H1 (cell line): Measurements from ENCODE around the gene CDCA4. TPM values are rescaled to one million over a fixed set of nuclear protein-coding genes. Genes with fewer than 3 reads are reported as not detected.

Experiments used
- CTBP2 ChIP-seq: IDR thresholded peaks from 2 replicates; pipeline ENCODE4 v1.7.0; 2011; ENCODE audit warnings: borderline replicate concordance, mild to moderate bottlenecking, moderate library complexity, mixed read lengths, low read length; ENCODE audit not compliant: insufficient read depth, insufficient read length
- CTCF ChIP-seq, 3 experiments: IDR thresholded peaks; 1 replicate in 2 of 3; 2 replicates in 1 of 3; pipeline versions ENCODE4 v1.5.1 to v1.6.1; 2011; ENCODE audit warnings: low read length in 3 of 3, mild to moderate bottlenecking in 3 of 3, inconsistent platforms in 2 of 3, low read depth in 1 of 3, moderate library complexity in 1 of 3; ENCODE audit not compliant: insufficient read depth in 1 of 3; ENCODE audit errors: control extremely low read depth in 1 of 3
- KDM1A ChIP-seq: fragments of 200-600, 300-600 bp; sonication (generic); IDR thresholded peaks from 2 replicates; pipeline ENCODE4 v1.7.1; 2016; ENCODE audit warnings: mild to moderate bottlenecking, low read length, borderline replicate concordance
- RXRA ChIP-seq: IDR thresholded peaks from 2 replicates; pipeline ENCODE4 v1.6.1; 2011; ENCODE audit warnings: low read depth, mild to moderate bottlenecking, low read length, moderate library complexity; ENCODE audit not compliant: insufficient read depth
- SAP30 ChIP-seq: fragments of 300-600 bp; sonication (generic); IDR thresholded peaks from 2 replicates; pipeline ENCODE4 v1.7.1; 2012; ENCODE audit warnings: low read length, moderate library complexity, mild to moderate bottlenecking, inconsistent platforms; ENCODE audit not compliant: insufficient read depth, insufficient replicate concordance
- SIRT6 ChIP-seq: IDR thresholded peaks from one replicate; pipeline ENCODE4 v1.7.1; 2012; ENCODE audit warnings: low read length, inconsistent platforms
- ZNF274 ChIP-seq: IDR thresholded peaks from 2 replicates; pipeline ENCODE4 v1.7.0; 2012; ENCODE audit warnings: low read length, borderline replicate concordance; ENCODE audit errors: extremely low read depth
- polyA plus RNA-seq, 7 experiments: library from polyadenylated mRNA; depleted of rRNA in 3 of 7; stranded (reverse) in 5 of 7; unstranded in 2 of 7; fragments of >200 nt in 5 of 7; fragments of 200-250 nt in 2 of 7; gene quantifications; 1 replicate in 5 of 7; 2 replicates in 1 of 7; 4 replicates in 1 of 7; pipeline versions ENCODE4 v1.2.1 to v1.2.3, GENCODE V29; 2011 to 2013; ENCODE audit warnings: missing spikeins in 2 of 7, mixed read lengths in 2 of 7
- total RNA-seq: library from RNA; stranded (reverse); fragmentation: NEBNext Ultra II Directional; extraction: Animal tissue kit (Norgen Biotek cat#: 25700); gene quantifications from 2 replicates; pipeline ENCODE4 v1.2.1, GENCODE V29; 2021

CDCA4 gene
- total and polyA plus RNA-seq, 2 of the 8 experiments (the other 6 are each of a cell fraction or from before 2014, with no cell fraction given), result 49.9 to 62.4 TPM

- TF ChIP-seq KDM1A, result no peak
- no peak for TF ChIP-seq SIRT6
- no peak for TF ChIP-seq RXRA
- no peak for TF ChIP-seq CTBP2
- no peak for TF ChIP-seq CTCF (IDR thresholded peaks at IDR 0.05; ENCODE audit: control extremely low read depth in 1 of 3, insufficient read depth in 1 of 3, low read depth in 1 of 3, low read length in 3 of 3)
- TF ChIP-seq ZNF274, result no peak
- TF ChIP-seq SAP30, result no peak
These were observed 38.2 kb downstream of the CDCA4 start (continued) for GRCh38 chr14:104982548-104983230.
